A673 (cell line): Measurements from ENCODE around the gene TMEM178A. TPM values are rescaled to one million over a fixed set of nuclear protein-coding genes. Genes with fewer than 3 reads are reported as not detected.

Source experiments
- BruUV-seq: library from RNA; stranded (reverse); fragments of 400-500 nt; replicated peaks from 2 replicates; lab custom pipeline; 2021; lab: Mats Ljungman, UMichigan
- CTCF ChIA-PET: fragments of 300-600 bp; sonication (Branson Sonifier 250); formaldehyde crosslinking; loops from one replicate; lab custom pipeline; 2022; ENCODE audit warnings: antibody characterized with exemption; lab: Charles Lee
- POLR2A ChIA-PET: fragments of 300-600 bp; sonication (Branson Sonifier 250); formaldehyde crosslinking; loops from one replicate; lab custom pipeline; 2022; ENCODE audit warnings: antibody characterized with exemption; ENCODE audit not compliant: low non-redundant PET; lab: Charles Lee
- DNase-seq: peaks from one replicate; pipeline ENCODE4 v3.0.0-alpha.2; 2015; ENCODE audit warnings: low spot score
- H3K27ac ChIP-seq: fragments of 200-600 bp; sonication (generic); 2 replicates; pipeline ENCODE4 v1.5.1; 2016; ENCODE audit warnings: mixed run types, low read depth, mild to moderate bottlenecking, mixed read lengths, antibody characterized with exemption, low read length; ENCODE audit not compliant: poor library complexity, severe bottlenecking
- H3K27me3 ChIP-seq: fragments of 200-600 bp; sonication (generic); replicated peaks from 2 replicates; pipeline ENCODE4 v1.6.1; 2017; ENCODE audit warnings: mixed run types, low read depth, mild to moderate bottlenecking, mixed read lengths, antibody characterized with exemption, low read length; ENCODE audit not compliant: insufficient read depth, poor library complexity
- H3K36me3 ChIP-seq: fragments of 200-600 bp; sonication (generic); 2 replicates; pipeline ENCODE4 v1.6.1; 2016; ENCODE audit warnings: mixed run types, mild to moderate bottlenecking, mixed read lengths, antibody characterized with exemption, low read length; ENCODE audit not compliant: insufficient read depth, poor library complexity, severe bottlenecking
- H3K4me1 ChIP-seq: fragments of 200-600 bp; sonication (generic); 2 replicates; pipeline ENCODE4 v1.6.1; 2017; ENCODE audit warnings: mixed run types, mild to moderate bottlenecking, mixed read lengths, antibody characterized with exemption, low read length; ENCODE audit not compliant: insufficient read depth, poor library complexity, severe bottlenecking
- H3K4me3 ChIP-seq: fragments of 200-600 bp; sonication (generic); 2 replicates; pipeline ENCODE4 v1.5.1; 2016; ENCODE audit warnings: low read depth, mixed run types, mild to moderate bottlenecking, mixed read lengths, low read length; ENCODE audit not compliant: poor library complexity, severe bottlenecking
- H3K9me3 ChIP-seq: fragments of 200-600 bp; sonication (generic); 2 replicates; pipeline ENCODE4 v1.6.1; 2016; ENCODE audit warnings: mixed run types, low read depth, mild to moderate bottlenecking, mixed read lengths, antibody characterized with exemption, low read length; ENCODE audit not compliant: poor library complexity, severe bottlenecking
- EZH2 ChIP-seq: fragments of 200-600 bp; sonication (generic); IDR thresholded peaks from 2 replicates; pipeline ENCODE4 v1.6.1; 2017; ENCODE audit warnings: borderline replicate concordance, low read depth, mild to moderate bottlenecking, mixed read lengths, antibody characterized with exemption, low read length; ENCODE audit not compliant: poor library complexity, severe bottlenecking
- intact Hi-C: fragments of 100-400 bp; cut with micrococcal nuclease; formaldehyde crosslinking; loops from one replicate; pipeline ENCODE4 v1.10.0; 2022; ENCODE audit not compliant: unreplicated experiment
- total RNA-seq: library from RNA; stranded (reverse); gene quantifications from 2 replicates; pipeline ENCODE4 v1.2.3, GENCODE V29; 2021
- TF ChIP-seq, protein P1 (sequence below): fragments of 300-800, 200-600 bp; sonication (generic); conservative IDR thresholded peaks from 2 replicates; pipeline ENCODE4 v1.5.1; 2017; ENCODE audit warnings: low read depth, mild to moderate bottlenecking, antibody characterized with exemption, low read length, moderate library complexity, mixed read lengths

TMEM178A gene
- total RNA-seq, 1 experiment from 2014 or later: 0.21 TPM

DNA sequence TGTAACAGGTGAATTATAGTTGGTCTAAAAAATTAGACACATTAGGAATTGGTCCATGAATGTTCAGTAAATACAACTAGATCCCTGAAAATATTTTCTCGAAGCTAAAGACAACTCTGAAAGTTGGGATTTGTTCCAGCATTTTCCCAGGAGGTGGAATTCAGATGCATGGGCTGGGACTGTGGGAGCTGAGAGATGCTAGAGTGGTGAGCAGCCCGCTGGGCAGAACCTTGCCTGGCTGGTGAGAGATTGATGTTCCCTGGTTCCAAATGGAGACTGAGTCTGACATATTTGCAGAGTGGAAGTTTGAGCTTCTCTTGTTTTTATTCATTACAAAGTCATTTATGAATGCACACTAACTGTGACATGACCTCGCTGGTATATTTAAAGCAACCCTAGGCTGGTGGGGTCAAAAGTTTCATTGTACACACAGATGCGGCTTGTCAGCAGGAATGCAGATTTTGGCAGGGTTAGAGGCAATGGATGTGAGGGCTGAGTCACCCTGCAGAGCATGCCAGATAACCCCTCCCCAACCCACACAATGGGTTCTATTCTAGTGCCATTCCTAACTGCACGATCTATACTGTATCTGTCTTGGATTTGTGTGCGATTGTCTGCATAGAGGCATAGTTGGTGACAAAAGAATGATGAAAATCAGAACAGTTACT lies 23.5 kb upstream of the TMEM178A start:
- no peaks in the 10 kb centered on the region for H3K9me3 ChIP-seq
- no peaks in the 10 kb centered on the region for H3K36me3 ChIP-seq
- intact Hi-C loops: no loop called here
- DNase-seq: peak; percentile 30
- no peaks in the 10 kb centered on the region for H3K4me1 ChIP-seq
- no peak for TF ChIP-seq EZH2
- TF ChIP-seq, protein P1, sequence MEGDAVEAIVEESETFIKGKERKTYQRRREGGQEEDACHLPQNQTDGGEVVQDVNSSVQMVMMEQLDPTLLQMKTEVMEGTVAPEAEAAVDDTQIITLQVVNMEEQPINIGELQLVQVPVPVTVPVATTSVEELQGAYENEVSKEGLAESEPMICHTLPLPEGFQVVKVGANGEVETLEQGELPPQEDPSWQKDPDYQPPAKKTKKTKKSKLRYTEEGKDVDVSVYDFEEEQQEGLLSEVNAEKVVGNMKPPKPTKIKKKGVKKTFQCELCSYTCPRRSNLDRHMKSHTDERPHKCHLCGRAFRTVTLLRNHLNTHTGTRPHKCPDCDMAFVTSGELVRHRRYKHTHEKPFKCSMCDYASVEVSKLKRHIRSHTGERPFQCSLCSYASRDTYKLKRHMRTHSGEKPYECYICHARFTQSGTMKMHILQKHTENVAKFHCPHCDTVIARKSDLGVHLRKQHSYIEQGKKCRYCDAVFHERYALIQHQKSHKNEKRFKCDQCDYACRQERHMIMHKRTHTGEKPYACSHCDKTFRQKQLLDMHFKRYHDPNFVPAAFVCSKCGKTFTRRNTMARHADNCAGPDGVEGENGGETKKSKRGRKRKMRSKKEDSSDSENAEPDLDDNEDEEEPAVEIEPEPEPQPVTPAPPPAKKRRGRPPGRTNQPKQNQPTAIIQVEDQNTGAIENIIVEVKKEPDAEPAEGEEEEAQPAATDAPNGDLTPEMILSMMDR: no peak
- no peaks in the 10 kb centered on the region for H3K27me3 ChIP-seq
- CTCF ChIA-PET: no interaction called here
- POLR2A ChIA-PET: interaction anchor here (0.6 kb wide), 1 partner anchor 24 kb away, joined by 3 read pairs; no protein-coding TSS in a partner anchor
- H3K4me3 ChIP-seq: no peak overlapping the region
- no TSS peak for BruUV-seq
- no peak overlapping the region for H3K27ac ChIP-seq

DNA sequence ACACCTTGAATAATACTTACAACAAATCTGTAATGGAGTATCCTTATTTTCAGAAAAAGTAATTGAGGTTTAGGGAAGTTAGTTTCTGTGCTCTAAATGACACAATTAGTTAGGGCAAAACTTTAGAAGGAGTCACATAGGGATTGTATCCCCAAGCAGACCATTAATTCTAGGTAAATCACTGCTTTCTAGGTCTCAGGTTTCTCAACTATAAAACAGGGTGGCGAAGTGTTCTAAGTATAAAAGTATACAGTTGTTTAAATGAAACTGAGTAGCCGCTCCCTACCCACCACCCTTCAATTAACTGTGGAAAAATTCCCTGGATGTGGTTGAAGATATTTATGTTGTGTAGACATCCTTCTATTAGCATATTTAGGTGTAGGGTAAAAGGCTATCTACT lies 19.9 kb upstream of the TMEM178A start:
- Histone ChIP-seq H3K9me3 (no peaks in the 10 kb centered on the region), H3K27ac (no peak overlapping the region), H3K4me1 (no peaks in the 10 kb centered on the region), H3K36me3 (no peaks in the 10 kb centered on the region), H3K4me3 (no peak overlapping the region), H3K27me3 (no peaks in the 10 kb centered on the region)
- POLR2A ChIA-PET: no interaction called here
- CTCF ChIA-PET: no interaction called here
- no TSS peak for BruUV-seq
- intact Hi-C loops: no loop called here
- no peak for TF ChIP-seq EZH2
- TF ChIP-seq, protein P1: no peak
- no peak for DNase-seq

DNA sequence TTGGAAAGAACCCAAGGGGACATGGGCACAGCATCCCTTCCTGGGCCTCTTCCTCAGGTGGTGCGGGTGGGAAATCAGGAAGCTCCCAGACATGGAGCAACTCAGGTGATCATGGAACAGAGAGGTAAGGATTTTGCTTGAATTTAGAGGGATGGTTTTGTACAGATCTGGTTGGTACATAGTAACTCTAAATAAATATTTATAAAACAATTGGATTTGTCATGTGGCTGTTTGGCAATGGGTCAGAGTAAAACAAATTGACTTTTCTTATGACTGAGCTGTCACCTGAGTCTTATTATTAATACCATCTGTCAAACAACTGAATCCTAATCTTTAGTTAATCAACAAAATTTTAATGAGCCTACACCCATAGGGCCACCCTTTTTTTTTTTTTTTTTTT lies 19.4 kb upstream of the TMEM178A start:
- ChIA-PET POLR2A (no interaction called here), CTCF (no interaction called here)
- Histone ChIP-seq H3K9me3 (no peaks in the 10 kb centered on the region), H3K27ac (no peak overlapping the region), H3K27me3 (no peaks in the 10 kb centered on the region), H3K4me1 (no peaks in the 10 kb centered on the region), H3K4me3 (no peak overlapping the region), H3K36me3 (no peaks in the 10 kb centered on the region)
- no TSS peak for BruUV-seq
- no peak for DNase-seq
- intact Hi-C loops: no loop called here
- TF ChIP-seq, protein P1: no peak
- no peak for TF ChIP-seq EZH2
